ENCODE results near the gene C1orf105. TPM values are rescaled to one million over a fixed set of nuclear protein-coding genes. Genes with fewer than 3 reads are reported as not detected.

Gene C1orf105
- total RNA-seq, 2 donors from 2014 or later: not detected

GRCh38 chr1:172469717-172470116 lies 49.2 kb downstream of the C1orf105 start:
- no peak for DNase-seq (ENCODE audit: low spot score)
- Histone ChIP-seq H3K36me3 (no peaks in the 10 kb centered on the region), H3K4me3 (no peak overlapping the region), H3K27me3 (replicated peaks; ENCODE audit: insufficient read depth) (no peaks in the 10 kb centered on the region), H3K4me1 (ENCODE audit: control insufficient read depth in 1 of 2, low read depth in 2 of 2) (peaks cover 6 to 9% of the 10 kb centered on the region in 2 donors), H3K27ac (no peak overlapping the region), H3K9me3 (no peaks in the 10 kb centered on the region)
- ATAC-seq (ENCODE audit: insufficient number of reproducible peaks, low FRiP score, low read depth): no peak
- no peak for TF ChIP-seq CTCF (IDR thresholded peaks at IDR 0.05)

- DNase-seq (ENCODE audit: low spot score): no peak
Measured at GRCh38 chr1:172470149-172470548, 49.7 kb downstream of the C1orf105 start.

DNA sequence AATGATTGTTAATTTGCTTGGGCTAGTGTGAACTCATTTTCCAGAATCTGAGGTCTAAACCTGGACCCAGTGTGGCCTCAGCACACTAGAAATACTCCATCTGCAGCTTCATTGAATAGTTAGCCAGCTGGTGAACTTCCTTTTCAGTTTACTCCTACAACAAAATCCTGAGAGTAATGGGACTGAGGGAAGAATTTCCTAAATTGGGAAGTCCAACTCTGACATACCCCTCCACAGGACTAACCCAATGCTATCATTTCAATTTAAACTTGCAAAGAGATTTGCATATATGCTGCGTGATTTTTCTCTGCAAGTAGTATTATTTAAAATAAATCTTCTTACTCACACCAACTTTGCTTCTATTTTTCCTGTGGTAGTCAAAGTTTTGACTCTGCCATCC lies 51.2 kb downstream of the C1orf105 start:
- DNase-seq (ENCODE audit: low spot score) (no peak), ATAC-seq (ENCODE audit: insufficient number of reproducible peaks, low FRiP score, low read depth) (no peak)
- H3K27me3 ChIP-seq (replicated peaks; ENCODE audit: insufficient read depth): no peaks in the 10 kb centered on the region
- H3K9me3 ChIP-seq: no peaks in the 10 kb centered on the region
- peaks cover 6 to 9% of the 10 kb centered on the region in 2 donors for H3K4me1 ChIP-seq (ENCODE audit: control insufficient read depth in 1 of 2, low read depth in 2 of 2)
- no peak overlapping the region for H3K4me3 ChIP-seq
- TF ChIP-seq CTCF (IDR thresholded peaks at IDR 0.05): no peak
- H3K27ac ChIP-seq: no peak overlapping the region
- H3K36me3 ChIP-seq: no peaks in the 10 kb centered on the region

More at GRCh38 chr1:172470149-172470548, 49.7 kb downstream of the C1orf105 start:
- Histone ChIP-seq H3K27me3 (replicated peaks; ENCODE audit: insufficient read depth) (no peaks in the 10 kb centered on the region), H3K4me1 (ENCODE audit: control insufficient read depth in 1 of 2, low read depth in 2 of 2) (peaks cover 6 to 9% of the 10 kb centered on the region in 2 donors), H3K27ac (no peak overlapping the region), H3K9me3 (no peaks in the 10 kb centered on the region), H3K4me3 (no peak overlapping the region), H3K36me3 (no peaks in the 10 kb centered on the region)
- ATAC-seq (ENCODE audit: insufficient number of reproducible peaks, low FRiP score, low read depth): no peak
- TF ChIP-seq CTCF (IDR thresholded peaks at IDR 0.05): no peak

DNA sequence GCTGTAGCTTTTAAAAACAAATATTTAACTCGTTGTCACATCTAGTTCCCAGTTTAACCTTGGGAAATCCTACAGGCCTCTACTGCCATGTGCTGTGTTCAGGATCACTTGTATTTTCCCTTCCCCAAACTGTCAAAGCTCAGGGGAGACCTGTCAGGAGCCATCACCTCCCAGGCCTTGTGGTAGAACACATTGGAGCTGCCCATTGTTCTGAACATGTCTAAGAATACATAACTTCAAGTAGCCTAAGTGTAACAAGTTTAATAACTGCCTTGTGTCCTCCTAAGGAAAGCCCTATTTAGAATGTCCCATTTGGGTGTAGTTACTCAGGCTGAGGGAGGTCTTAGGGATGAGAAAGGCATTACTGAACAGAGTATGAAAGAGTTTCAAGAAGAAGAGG lies 52.0 kb downstream of the C1orf105 start:
- Histone ChIP-seq H3K27me3 (replicated peaks; ENCODE audit: insufficient read depth) (no peaks in the 10 kb centered on the region), H3K4me1 (ENCODE audit: control insufficient read depth in 1 of 2, low read depth in 2 of 2) (peaks cover 6 to 9% of the 10 kb centered on the region in 2 donors), H3K4me3 (no peak overlapping the region), H3K9me3 (no peaks in the 10 kb centered on the region), H3K36me3 (no peaks in the 10 kb centered on the region), H3K27ac (no peak overlapping the region)
- DNase-seq (ENCODE audit: low spot score) (no peak), ATAC-seq (ENCODE audit: insufficient number of reproducible peaks, low FRiP score, low read depth) (no peak)
- no peak for TF ChIP-seq CTCF (IDR thresholded peaks at IDR 0.05)

- no peak for ATAC-seq (ENCODE audit: insufficient number of reproducible peaks, low FRiP score, low read depth)
- Histone ChIP-seq H3K9me3 (no peaks in the 10 kb centered on the region), H3K27me3 (replicated peaks; ENCODE audit: insufficient read depth) (no peaks in the 10 kb centered on the region), H3K4me1 (ENCODE audit: control insufficient read depth in 1 of 2, low read depth in 2 of 2) (peaks cover 6 to 9% of the 10 kb centered on the region in 2 donors), H3K27ac (no peak overlapping the region), H3K36me3 (no peaks in the 10 kb centered on the region), H3K4me3 (no peak overlapping the region)
- TF ChIP-seq CTCF (IDR thresholded peaks at IDR 0.05): no peak
- no peak for DNase-seq (ENCODE audit: low spot score)
Measured at GRCh38 chr1:172473302-172473701, 52.8 kb downstream of the C1orf105 start.

Data from thoracic aorta (tissue), 2 donors.